ENCODE measurements around the gene DYNLRB2. TPM values are rescaled to one million over a fixed set of nuclear protein-coding genes. Genes with fewer than 3 reads are reported as not detected.

The DYNLRB2 gene
- total RNA-seq, 1 experiment from 2014 or later: not detected

DNA sequence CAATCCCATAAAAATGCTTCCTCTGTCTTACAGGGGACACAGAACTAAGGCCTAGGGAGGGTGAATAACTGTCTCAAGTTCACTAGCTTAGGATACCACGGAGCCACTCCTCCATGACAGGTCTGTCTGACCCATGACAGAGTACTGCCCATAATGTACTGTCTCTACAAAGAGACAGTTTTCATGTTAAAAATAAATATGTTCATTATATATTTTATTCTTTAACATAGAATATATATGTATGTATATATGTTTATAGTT is 28.3 kb upstream of the DYNLRB2 start:
- POLR2A ChIA-PET: no interaction called here
- CTCF ChIA-PET: interaction anchor here (0.7 to 1.6 kb wide), 3 partner anchors 10 to 17 kb away, joined by 3 to 7 read pairs (median 5); no protein-coding TSS in a partner anchor
- no peak overlapping the region for H3K4me3 Mint-ChIP-seq (ENCODE audit: unreplicated experiment)
- no peak for DNase-seq (ENCODE audit: unreplicated experiment)
- peaks cover 24% of the 10 kb centered on the region for H3K27me3 Mint-ChIP-seq (ENCODE audit: insufficient read depth, unreplicated experiment)
- no peaks in the 10 kb centered on the region for H3K36me3 Mint-ChIP-seq (ENCODE audit: insufficient read depth, unreplicated experiment)
- no peak for TF ChIP-seq CTCF (IDR thresholded peaks at IDR 0.05; ENCODE audit: unreplicated experiment)
- H3K9me3 Mint-ChIP-seq (ENCODE audit: unreplicated experiment): no peaks in the 10 kb centered on the region
- H3K27ac Mint-ChIP-seq (ENCODE audit: low read depth, unreplicated experiment): no peak overlapping the region
- no peaks in the 10 kb centered on the region for H3K4me1 Mint-ChIP-seq (ENCODE audit: insufficient read depth, unreplicated experiment)
- intact Hi-C loops (cut with micrococcal nuclease): no loop called here
- BruUV-seq (replicated peaks): no TSS peak

- Mint-ChIP-seq H3K27ac (ENCODE audit: low read depth, unreplicated experiment) (no peak overlapping the region), H3K9me3 (ENCODE audit: unreplicated experiment) (no peaks in the 10 kb centered on the region), H3K4me1 (ENCODE audit: insufficient read depth, unreplicated experiment) (no peaks in the 10 kb centered on the region), H3K36me3 (ENCODE audit: insufficient read depth, unreplicated experiment) (no peaks in the 10 kb centered on the region), H3K27me3 (ENCODE audit: insufficient read depth, unreplicated experiment) (peaks cover 15% of the 10 kb centered on the region), H3K4me3 (ENCODE audit: unreplicated experiment) (no peak overlapping the region)
- no peak for TF ChIP-seq CTCF (IDR thresholded peaks at IDR 0.05; ENCODE audit: unreplicated experiment)
- CTCF ChIA-PET: interaction anchor here (2.9 kb wide), 1 partner anchor 10 kb away, joined by 12 read pairs; no protein-coding TSS in a partner anchor
- no TSS peak for BruUV-seq (replicated peaks)
- POLR2A ChIA-PET: no interaction called here
- intact Hi-C loops (cut with micrococcal nuclease): no loop called here
- no peak for DNase-seq (ENCODE audit: unreplicated experiment)
Observed at GRCh38 chr16:80515374-80515773, 25.4 kb upstream of the DYNLRB2 start.

GRCh38 chr16:80517846-80518245 is 22.9 kb upstream of the DYNLRB2 start:
- no peaks in the 10 kb centered on the region for H3K9me3 Mint-ChIP-seq (ENCODE audit: unreplicated experiment)
- CTCF ChIA-PET: interaction anchor here (1.9 kb wide), 1 partner anchor 9 kb away, joined by 10 read pairs; no protein-coding TSS in a partner anchor
- no peak for TF ChIP-seq CTCF (IDR thresholded peaks at IDR 0.05; ENCODE audit: unreplicated experiment)
- no peak overlapping the region for H3K4me3 Mint-ChIP-seq (ENCODE audit: unreplicated experiment)
- no peak for DNase-seq (ENCODE audit: unreplicated experiment)
- POLR2A ChIA-PET: no interaction called here
- H3K4me1 Mint-ChIP-seq (ENCODE audit: insufficient read depth, unreplicated experiment): no peaks in the 10 kb centered on the region
- no peak overlapping the region for H3K27ac Mint-ChIP-seq (ENCODE audit: low read depth, unreplicated experiment)
- H3K36me3 Mint-ChIP-seq (ENCODE audit: insufficient read depth, unreplicated experiment): no peaks in the 10 kb centered on the region
- intact Hi-C loops (cut with micrococcal nuclease): no loop called here
- no TSS peak for BruUV-seq (replicated peaks)
- peaks cover 15% of the 10 kb centered on the region for H3K27me3 Mint-ChIP-seq (ENCODE audit: insufficient read depth, unreplicated experiment)

DNA sequence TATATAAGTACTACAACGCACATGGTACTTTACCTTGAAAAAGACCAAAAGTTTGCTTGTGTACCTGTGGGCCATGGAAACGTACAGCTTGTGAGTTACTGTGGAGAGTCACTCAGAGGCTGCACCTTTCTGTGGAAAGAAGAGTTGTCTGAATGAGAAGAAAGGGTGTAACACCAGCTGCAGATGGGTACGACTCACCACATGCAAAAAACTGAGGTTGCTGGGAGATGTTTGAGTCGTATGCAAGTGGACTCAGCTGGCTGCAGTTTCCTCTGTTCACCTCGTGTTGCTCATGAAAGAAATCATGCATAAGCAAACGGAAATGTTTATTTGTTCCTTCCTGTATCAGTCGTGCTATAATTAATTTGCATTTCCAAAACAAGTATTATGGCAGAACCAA is 22.4 kb upstream of the DYNLRB2 start:
- H3K9me3 Mint-ChIP-seq (ENCODE audit: unreplicated experiment): no peaks in the 10 kb centered on the region
- CTCF ChIA-PET: interaction anchor here (1.9 kb wide), 1 partner anchor 9 kb away, joined by 10 read pairs; no protein-coding TSS in a partner anchor
- H3K36me3 Mint-ChIP-seq (ENCODE audit: insufficient read depth, unreplicated experiment): no peaks in the 10 kb centered on the region
- POLR2A ChIA-PET: no interaction called here
- no peaks in the 10 kb centered on the region for H3K4me1 Mint-ChIP-seq (ENCODE audit: insufficient read depth, unreplicated experiment)
- no peak overlapping the region for H3K4me3 Mint-ChIP-seq (ENCODE audit: unreplicated experiment)
- no peak overlapping the region for H3K27ac Mint-ChIP-seq (ENCODE audit: low read depth, unreplicated experiment)
- no peak for DNase-seq (ENCODE audit: unreplicated experiment)
- no peak for TF ChIP-seq CTCF (IDR thresholded peaks at IDR 0.05; ENCODE audit: unreplicated experiment)
- intact Hi-C loops (cut with micrococcal nuclease): no loop called here
- H3K27me3 Mint-ChIP-seq (ENCODE audit: insufficient read depth, unreplicated experiment): peaks cover 15% of the 10 kb centered on the region
- BruUV-seq (replicated peaks): no TSS peak
